OCI-LY3 (cell line): ENCODE results near the gene CRX.
"Not testable (repeated sequence)": the region's sequence is repeated elsewhere in the genome, so short reads cannot be mapped to it uniquely, and the experiment has no call there.

Source experiments
- H2AFZ ChIP-seq: fragments of 200-600, 300-600 bp; shearing (Covaris generic); 2 replicates; pipeline ENCODE4 v1.6.0; 2014; ENCODE audit warnings: antibody characterized with exemption, low read depth, low read length
- H3K27ac ChIP-seq: fragments of 200-600, 300-600 bp; sonication (generic); 2 replicates; pipeline ENCODE4 v1.5.1; 2014; ENCODE audit warnings: mild to moderate bottlenecking, low read length, moderate library complexity, mixed read lengths
- H3K27me3 ChIP-seq: fragments of 200-600, 300-600 bp; sonication (generic); 2 replicates; pipeline ENCODE4 v1.6.1; 2014; ENCODE audit warnings: low read depth, low read length, mixed read lengths
- H3K36me3 ChIP-seq: fragments of 200-600, 300-600 bp; sonication (generic); replicated peaks from 2 replicates; pipeline ENCODE3; 2014; ENCODE audit warnings: low read depth, low read length, mixed read lengths
- H3K4me1 ChIP-seq: fragments of 300-600, 200-600 bp; sonication (generic); 2 replicates; pipeline ENCODE4 v1.6.1; 2014; ENCODE audit warnings: low read length, mixed read lengths
- H3K4me2 ChIP-seq: fragments of 200-600, 300-600 bp; sonication (generic); 2 replicates; pipeline ENCODE4 v1.6.1; 2014; ENCODE audit warnings: low read length, mixed read lengths
- H3K4me3 ChIP-seq: fragments of 300-600, 200-600 bp; sonication (generic); 2 replicates; pipeline ENCODE4 v1.5.1; 2014; ENCODE audit warnings: antibody characterized with exemption, mild to moderate bottlenecking, low read length, moderate library complexity
- H3K79me2 ChIP-seq: fragments of 300-600, 200-600 bp; shearing (Covaris generic); 2 replicates; pipeline ENCODE4 v1.6.1; 2014; ENCODE audit warnings: mild to moderate bottlenecking, low read length, mixed read lengths
- H3K9ac ChIP-seq: fragments of 300-600, 200-600 bp; shearing (Covaris generic); 2 replicates; pipeline ENCODE4 v1.6.0; 2014; ENCODE audit warnings: mild to moderate bottlenecking, low read length, moderate library complexity
- H3K9me3 ChIP-seq: fragments of 200-600, 300-600 bp; shearing (Covaris generic); 2 replicates; pipeline ENCODE4 v1.6.1; 2014; ENCODE audit warnings: low read length, mixed read lengths; ENCODE audit not compliant: insufficient read depth
- H4K20me1 ChIP-seq: fragments of 200-600, 300-600 bp; sonication (generic); 2 replicates; pipeline ENCODE4 v1.6.1; 2016; ENCODE audit warnings: low read length, mixed read lengths; ENCODE audit not compliant: insufficient read depth
- EZH2phosphoT487 ChIP-seq: fragments of 200-600 bp; shearing (Covaris generic); IDR thresholded peaks from 2 replicates; pipeline ENCODE4 v1.6.1; 2018; ENCODE audit warnings: antibody characterized with exemption, mixed run types, low read depth
- TF ChIP-seq, protein P1 (sequence below): fragments of 200-600, 300-600 bp; sonication (generic); IDR thresholded peaks from 2 replicates; pipeline ENCODE4 v1.5.1; 2014; ENCODE audit warnings: antibody characterized with exemption, low read length, low read depth

CRX gene

DNA sequence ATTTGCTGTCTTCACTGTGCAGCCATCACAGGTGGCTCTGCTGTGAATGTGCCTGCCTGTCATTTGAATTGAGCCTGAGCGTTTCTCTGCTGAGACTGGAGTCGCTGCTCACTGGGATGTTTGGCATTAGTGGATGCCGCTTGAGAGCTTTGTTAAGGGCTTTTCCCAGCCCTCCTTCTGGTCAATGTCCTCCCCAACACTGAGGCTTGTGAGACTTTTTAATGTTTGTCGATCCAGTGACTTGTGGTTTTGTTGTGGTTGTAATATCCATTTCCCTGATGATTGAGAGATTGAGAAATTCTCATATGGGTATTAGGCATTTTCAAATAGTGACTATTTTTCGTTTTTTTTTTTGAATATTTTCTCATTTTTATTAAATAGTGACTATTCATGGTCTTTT is 39.9 kb downstream of the CRX start:
- Histone ChIP-seq H3K27ac (no peak overlapping the region), H2AFZ (no peak overlapping the region), H3K9me3 (no peaks in the 10 kb centered on the region), H3K79me2 (no peaks in the 10 kb centered on the region), H3K9ac (no peak overlapping the region), H3K4me3 (no peak overlapping the region), H3K4me2 (no peak overlapping the region), H3K27me3 (no peaks in the 10 kb centered on the region; the same call in 1 of the 2 replicates), H4K20me1 (no peaks in the 10 kb centered on the region), H3K4me1 (0 out of 2 replicates have a peak, but pooled peaks cover 4% of the 10 kb centered on the region), H3K36me3 (no peaks in the 10 kb centered on the region)
- no peak for TF ChIP-seq EZH2phosphoT487
- TF ChIP-seq, protein P1, sequence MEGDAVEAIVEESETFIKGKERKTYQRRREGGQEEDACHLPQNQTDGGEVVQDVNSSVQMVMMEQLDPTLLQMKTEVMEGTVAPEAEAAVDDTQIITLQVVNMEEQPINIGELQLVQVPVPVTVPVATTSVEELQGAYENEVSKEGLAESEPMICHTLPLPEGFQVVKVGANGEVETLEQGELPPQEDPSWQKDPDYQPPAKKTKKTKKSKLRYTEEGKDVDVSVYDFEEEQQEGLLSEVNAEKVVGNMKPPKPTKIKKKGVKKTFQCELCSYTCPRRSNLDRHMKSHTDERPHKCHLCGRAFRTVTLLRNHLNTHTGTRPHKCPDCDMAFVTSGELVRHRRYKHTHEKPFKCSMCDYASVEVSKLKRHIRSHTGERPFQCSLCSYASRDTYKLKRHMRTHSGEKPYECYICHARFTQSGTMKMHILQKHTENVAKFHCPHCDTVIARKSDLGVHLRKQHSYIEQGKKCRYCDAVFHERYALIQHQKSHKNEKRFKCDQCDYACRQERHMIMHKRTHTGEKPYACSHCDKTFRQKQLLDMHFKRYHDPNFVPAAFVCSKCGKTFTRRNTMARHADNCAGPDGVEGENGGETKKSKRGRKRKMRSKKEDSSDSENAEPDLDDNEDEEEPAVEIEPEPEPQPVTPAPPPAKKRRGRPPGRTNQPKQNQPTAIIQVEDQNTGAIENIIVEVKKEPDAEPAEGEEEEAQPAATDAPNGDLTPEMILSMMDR, result no peak

GRCh38 chr19:47863514-47863936 is 41.8 kb downstream of the CRX start:
- 0 out of 2 replicates have a peak, but pooled peaks cover 4% of the 10 kb centered on the region for H3K4me1 ChIP-seq
- peak overlapping the region; percentile 93; the same call in 1 of the 2 replicates for H2AFZ ChIP-seq
- H3K27ac ChIP-seq, result no peak overlapping the region
- no peaks in the 10 kb centered on the region for H3K79me2 ChIP-seq
- no peaks in the 10 kb centered on the region for H3K36me3 ChIP-seq
- H3K4me2 ChIP-seq, result peak overlapping the region; percentile 58
- H4K20me1 ChIP-seq, result no peaks in the 10 kb centered on the region
- no peaks in the 10 kb centered on the region; the same call in 1 of the 2 replicates for H3K27me3 ChIP-seq
- H3K9me3 ChIP-seq, result no peaks in the 10 kb centered on the region
- peak overlapping the region; percentile 43 for H3K4me3 ChIP-seq
- no peak overlapping the region for H3K9ac ChIP-seq
- no peak for TF ChIP-seq EZH2phosphoT487
- TF ChIP-seq, protein P1, result peak; percentile 99

DNA sequence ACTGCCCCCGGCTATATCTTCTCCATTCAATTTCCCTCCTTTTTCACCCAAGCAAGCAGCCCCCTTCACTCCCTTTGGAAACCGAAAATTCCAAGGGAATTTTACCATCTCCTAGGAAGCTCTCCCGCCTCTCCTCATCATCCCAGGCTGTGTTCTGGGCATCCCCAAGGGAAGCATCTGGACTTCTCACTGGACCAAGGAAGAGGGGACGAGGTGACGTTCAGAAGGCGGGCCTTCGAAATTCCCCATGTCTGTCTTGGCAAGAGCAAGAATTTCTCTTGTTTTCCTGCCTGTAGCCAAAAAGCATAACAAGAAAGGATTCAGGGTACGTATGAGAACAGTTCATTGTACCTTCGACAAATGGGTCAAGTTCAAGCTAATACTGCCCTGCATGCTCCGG is 43.4 kb downstream of the CRX start:
- Histone ChIP-seq H3K27ac (no peak overlapping the region), H3K79me2 (no peaks in the 10 kb centered on the region), H3K9ac (no peak overlapping the region), H3K4me1 (0 out of 2 replicates have a peak, but pooled peaks cover 4% of the 10 kb centered on the region), H2AFZ (no peak overlapping the region), H3K36me3 (no peaks in the 10 kb centered on the region), H3K4me3 (no peak overlapping the region), H4K20me1 (no peaks in the 10 kb centered on the region), H3K4me2 (no peak overlapping the region), H3K27me3 (no peaks in the 10 kb centered on the region; the same call in 1 of the 2 replicates), H3K9me3 (no peaks in the 10 kb centered on the region)
- TF ChIP-seq, protein P1, result no peak
- TF ChIP-seq EZH2phosphoT487, result no peak

- Histone ChIP-seq H3K4me1 (no peaks in the 10 kb centered on the region), H3K4me2 (no peak overlapping the region), H3K79me2 (no peaks in the 10 kb centered on the region), H2AFZ (no peak overlapping the region), H3K9me3 (no peaks in the 10 kb centered on the region), H3K4me3 (no peak overlapping the region), H4K20me1 (no peaks in the 10 kb centered on the region), H3K27ac (no peak overlapping the region), H3K36me3 (no peaks in the 10 kb centered on the region), H3K9ac (no peak overlapping the region), H3K27me3 (peaks cover 9% of the 10 kb centered on the region)
- TF ChIP-seq EZH2phosphoT487, result no peak
- TF ChIP-seq, protein P1, result no peak
Measured at GRCh38 chr19:47878906-47879305, 57.2 kb downstream of the CRX start.

DNA sequence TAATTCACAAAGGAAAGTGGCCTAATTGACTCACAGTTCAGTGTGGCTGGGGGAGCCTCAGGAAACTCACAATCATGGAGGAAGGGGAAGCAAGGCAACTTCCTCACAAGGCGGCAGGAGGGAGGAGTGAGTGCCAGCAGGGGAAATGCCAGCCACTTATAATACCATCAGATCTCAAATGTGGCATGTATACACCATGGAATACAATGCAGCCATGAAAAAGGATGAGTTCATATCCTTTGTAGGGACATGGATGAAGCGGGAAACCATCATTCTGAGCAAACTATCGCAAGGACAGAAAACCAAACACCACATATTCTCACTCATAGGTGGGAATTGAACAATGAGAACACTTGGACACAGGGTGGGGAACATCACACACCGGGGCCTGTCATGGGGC is 57.6 kb downstream of the CRX start:
- not testable (repeated sequence) for H3K4me2 ChIP-seq, H4K20me1 ChIP-seq, H3K4me1 ChIP-seq, H3K79me2 ChIP-seq, H3K9me3 ChIP-seq, H3K27ac ChIP-seq, H3K4me3 ChIP-seq, H3K27me3 ChIP-seq, H3K9ac ChIP-seq, H3K36me3 ChIP-seq, H2AFZ ChIP-seq
